Activated gamma-delta T cell treated with Interleukin-2 at 50 U/mL for 16 hours (primary cell): ENCODE measurements around the gene CAMK1G.

Experiments used
- DNase-seq: peaks from one replicate; pipeline ENCODE4 v3.0.0-alpha.2; 2020

CAMK1G gene

GRCh38 chr1:209643285-209644020, 59.9 kb downstream of the CAMK1G start:
- no peak for DNase-seq

- DNase-seq = no peak
Measured at GRCh38 chr1:209645574-209646452, 62.3 kb downstream of the CAMK1G start.

GRCh38 chr1:209646558-209646957, 63.0 kb downstream of the CAMK1G start:
- no peak for DNase-seq

GRCh38 chr1:209647156-209647555, 63.6 kb downstream of the CAMK1G start:
- DNase-seq = no peak

- no peak for DNase-seq
Measured at GRCh38 chr1:209648346-209648745, 64.8 kb downstream of the CAMK1G start.

- DNase-seq = no peak
Measured at GRCh38 chr1:209648931-209649776, 65.6 kb downstream of the CAMK1G start.

GRCh38 chr1:209650454-209650853, 66.9 kb downstream of the CAMK1G start:
- DNase-seq = no peak

- peak; percentile 17 for DNase-seq
Measured at GRCh38 chr1:209651138-209651587, 67.6 kb downstream of the CAMK1G start.

GRCh38 chr1:209652121-209652735, 68.7 kb downstream of the CAMK1G start, which contains the start of gene LAMB3:
Gene LAMB3, minus strand, starts transcription at chr1:209652425. Its CDS starts 1,481 bp downstream, at chr1:209650944.
- DNase-seq = no peak

- no peak for DNase-seq
Measured at GRCh38 chr1:209652873-209653401, 69.4 kb downstream of the CAMK1G start.

- DNase-seq = no peak
Measured at GRCh38 chr1:209653915-209654351, 70.4 kb downstream of the CAMK1G start.

GRCh38 chr1:209655411-209656231, 72.1 kb downstream of the CAMK1G start:
- DNase-seq = no peak

- no peak for DNase-seq
Measured at GRCh38 chr1:209657140-209657879, 73.8 kb downstream of the CAMK1G start.

GRCh38 chr1:209657918-209658317, 74.4 kb downstream of the CAMK1G start:
- no peak for DNase-seq

GRCh38 chr1:209659909-209660308, 76.4 kb downstream of the CAMK1G start:
- DNase-seq = no peak

- DNase-seq = no peak
Measured at GRCh38 chr1:209661071-209661470, 77.6 kb downstream of the CAMK1G start.

GRCh38 chr1:209662879-209663327, 79.4 kb downstream of the CAMK1G start:
- DNase-seq = no peak
